HEK293T (cell line): Measurements from ENCODE around the gene CFAP410.

ENCODE experiments used
- CTCF ChIA-PET: fragments of 350-600 bp; formaldehyde crosslinking; extraction: SDS; loops from one replicate; lab custom pipeline; 2021; ENCODE audit warnings: antibody characterized with exemption, inconsistent platforms; lab: Yijun Ruan, JAX
- POLR2A ChIA-PET: fragments of 350-600 bp; formaldehyde crosslinking; extraction: SDS; loops from one replicate; lab custom pipeline; 2020; ENCODE audit warnings: antibody characterized with exemption, inconsistent platforms; lab: Yijun Ruan, JAX
- DNase-seq: peaks from one replicate; pipeline ENCODE4 v3.0.0; 2012; ENCODE audit warnings: mixed read lengths; ENCODE audit errors: extremely low spot score
- ARNT ChIP-seq: fragments of 450-650 bp; IDR thresholded peaks from 2 replicates; pipeline ENCODE4 v1.6.1; 2017; ENCODE audit warnings: mild to moderate bottlenecking
- BHLHE40 ChIP-seq: fragments of 450-650 bp; IDR thresholded peaks from 2 replicates; pipeline ENCODE4 v1.6.1; 2016; ENCODE audit warnings: mild to moderate bottlenecking, moderate library complexity, borderline replicate concordance
- CTBP1 ChIP-seq: fragments of 450-650 bp; IDR thresholded peaks from 2 replicates; pipeline ENCODE4 v1.6.1; 2016; ENCODE audit warnings: borderline replicate concordance
- ELF4 ChIP-seq: fragments of 450-650 bp; IDR thresholded peaks from 2 replicates; pipeline ENCODE4 v1.6.1; 2017; ENCODE audit warnings: antibody characterized with exemption
- FOXA1 ChIP-seq: fragments of 450-650 bp; IDR thresholded peaks from 2 replicates; pipeline ENCODE4 v1.6.1; 2016; ENCODE audit warnings: mild to moderate bottlenecking
- FOXK2 ChIP-seq: fragments of 450-650 bp; IDR thresholded peaks from 2 replicates; pipeline ENCODE4 v1.6.1; 2016; ENCODE audit warnings: mild to moderate bottlenecking
- FOXM1 ChIP-seq: fragments of 450-650 bp; IDR thresholded peaks from 2 replicates; pipeline ENCODE4 v1.6.1; 2017; ENCODE audit warnings: mild to moderate bottlenecking, borderline replicate concordance
- HDGF ChIP-seq: fragments of 450-650 bp; IDR thresholded peaks from 2 replicates; pipeline ENCODE4 v1.6.1; 2017; ENCODE audit warnings: antibody characterized with exemption, borderline replicate concordance
- L3MBTL2 ChIP-seq: fragments of 450-650 bp; conservative IDR thresholded peaks from 2 replicates; pipeline ENCODE4 v1.6.1; 2016; ENCODE audit warnings: mild to moderate bottlenecking
- LEF1 ChIP-seq: fragments of 450-650 bp; IDR thresholded peaks from 2 replicates; pipeline ENCODE4 v1.6.1; 2017; ENCODE audit warnings: mild to moderate bottlenecking, borderline replicate concordance
- NFRKB ChIP-seq: fragments of 450-650 bp; IDR thresholded peaks from 2 replicates; pipeline ENCODE4 v1.6.1; 2016; ENCODE audit warnings: mild to moderate bottlenecking, moderate library complexity
- SP1 ChIP-seq: fragments of 450-650 bp; IDR thresholded peaks from 2 replicates; pipeline ENCODE4 v1.6.1; 2017
- SUZ12 ChIP-seq: fragments of 450-650 bp; IDR thresholded peaks from 2 replicates; pipeline ENCODE4 v1.6.1; 2016; ENCODE audit warnings: mild to moderate bottlenecking
- TARDBP ChIP-seq: fragments of 450-650 bp; IDR thresholded peaks from 2 replicates; pipeline ENCODE4 v1.6.1; 2016
- ZNF384 ChIP-seq: fragments of 450-650 bp; IDR thresholded peaks from 2 replicates; pipeline ENCODE4 v1.6.1; 2016
- TF ChIP-seq, protein P1 (sequence below): fragments of 450-650 bp; IDR thresholded peaks from 2 replicates; pipeline ENCODE4 v1.6.1; 2016

CFAP410 gene

DNA sequence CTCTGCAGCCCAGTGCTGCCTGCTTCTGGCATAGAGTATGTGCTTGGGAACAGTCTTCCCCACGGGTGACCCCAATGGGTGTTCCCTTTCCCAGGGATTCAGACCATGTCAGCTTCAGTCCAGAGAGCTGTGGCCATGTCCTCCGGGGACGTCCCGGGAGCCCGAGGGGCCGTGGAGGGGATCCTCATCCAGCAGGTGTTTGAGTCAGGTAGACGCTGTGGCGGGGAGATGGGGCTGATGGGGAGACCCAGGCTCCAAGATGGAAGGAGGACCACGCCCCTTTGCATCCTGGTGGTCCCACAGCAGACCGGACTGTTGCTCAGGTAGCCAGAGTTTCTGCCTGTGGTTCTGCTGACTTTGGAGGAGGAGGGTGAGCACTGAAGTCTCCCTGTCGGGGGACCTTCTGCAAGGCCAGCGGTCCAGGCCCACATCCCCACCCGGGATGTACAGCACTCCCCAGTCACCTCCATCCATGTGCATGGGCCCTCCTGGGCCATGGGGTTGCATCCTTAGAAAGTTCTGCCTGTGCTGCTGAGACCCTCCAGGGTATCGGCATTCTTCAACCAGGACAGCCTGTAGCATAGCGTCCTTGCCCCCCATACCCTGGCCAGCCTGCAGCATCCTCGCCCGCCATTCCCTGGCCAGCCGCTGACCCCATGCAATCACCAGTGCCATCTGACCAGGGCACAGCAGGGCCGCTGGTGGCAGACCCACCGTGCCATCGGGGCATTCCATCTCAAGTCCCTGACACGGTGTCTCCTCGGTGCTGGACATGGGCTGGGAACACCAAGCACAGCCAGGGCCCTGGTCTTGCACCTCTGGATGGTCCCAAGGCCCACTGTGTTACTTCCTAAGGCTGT is 50.7 kb downstream of the CFAP410 start:
- no peak for DNase-seq
- no peak for TF ChIP-seq BHLHE40
- TF ChIP-seq FOXM1 = no peak
- TF ChIP-seq, protein P1, sequence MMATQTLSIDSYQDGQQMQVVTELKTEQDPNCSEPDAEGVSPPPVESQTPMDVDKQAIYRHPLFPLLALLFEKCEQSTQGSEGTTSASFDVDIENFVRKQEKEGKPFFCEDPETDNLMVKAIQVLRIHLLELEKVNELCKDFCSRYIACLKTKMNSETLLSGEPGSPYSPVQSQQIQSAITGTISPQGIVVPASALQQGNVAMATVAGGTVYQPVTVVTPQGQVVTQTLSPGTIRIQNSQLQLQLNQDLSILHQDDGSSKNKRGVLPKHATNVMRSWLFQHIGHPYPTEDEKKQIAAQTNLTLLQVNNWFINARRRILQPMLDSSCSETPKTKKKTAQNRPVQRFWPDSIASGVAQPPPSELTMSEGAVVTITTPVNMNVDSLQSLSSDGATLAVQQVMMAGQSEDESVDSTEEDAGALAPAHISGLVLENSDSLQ = no peak
- no peak for TF ChIP-seq ZNF384
- no peak for TF ChIP-seq LEF1
- TF ChIP-seq L3MBTL2 = no peak
- TF ChIP-seq NFRKB = no peak
- TF ChIP-seq TARDBP = no peak
- TF ChIP-seq SUZ12 = no peak
- no peak for TF ChIP-seq ARNT
- no peak for TF ChIP-seq ELF4
- no peak for TF ChIP-seq FOXK2
- TF ChIP-seq SP1 = no peak
- TF ChIP-seq CTBP1 = no peak
- no peak for TF ChIP-seq HDGF
- CTCF ChIA-PET = no interaction called here
- POLR2A ChIA-PET = no interaction called here

- no peak for DNase-seq
- POLR2A ChIA-PET = no interaction called here
- TF ChIP-seq LEF1 (no peak), HDGF (no peak), SP1 (no peak), TARDBP (no peak), L3MBTL2 (no peak), CTBP1 (no peak), FOXM1 (no peak), ZNF384 (no peak), FOXK2 (no peak)
- TF ChIP-seq, protein P1 = no peak
- CTCF ChIA-PET = no interaction called here
Measured at GRCh38 chr21:44286716-44287632, 52.2 kb downstream of the CFAP410 start.

DNA sequence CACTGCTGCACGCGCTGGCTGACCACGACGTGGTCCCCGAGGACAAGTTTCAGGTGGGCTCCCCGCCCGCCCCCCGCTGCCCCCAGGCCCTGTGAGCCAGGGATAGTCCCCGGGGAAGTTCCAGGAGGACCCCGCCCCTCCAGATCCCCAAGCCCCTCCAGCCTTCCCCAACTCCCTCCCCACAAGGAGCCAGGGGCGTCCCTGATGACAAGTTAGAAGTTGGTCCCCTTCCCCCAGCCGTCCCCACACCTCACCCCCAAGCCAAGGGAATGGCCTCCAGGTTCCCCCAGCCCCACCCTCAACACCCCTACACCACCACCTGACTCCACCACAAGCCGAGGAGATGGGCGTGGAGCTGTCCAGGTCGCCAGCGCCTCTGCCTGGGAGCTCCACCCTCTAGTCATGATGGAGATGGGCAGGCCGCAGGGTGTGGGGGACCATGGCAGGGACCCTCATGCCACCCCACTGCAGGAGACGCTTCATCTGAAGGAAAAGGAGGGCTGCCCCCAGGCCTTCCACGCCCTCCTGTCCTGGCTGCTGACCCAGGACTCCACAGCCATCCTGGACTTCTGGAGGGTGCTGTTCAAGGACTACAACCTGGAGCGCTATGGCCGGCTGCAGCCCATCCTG is 53.0 kb downstream of the CFAP410 start:
- ChIA-PET CTCF (no interaction called here), POLR2A (no interaction called here)
- no peak for DNase-seq
- no peak for TF ChIP-seq CTBP1
- no peak for TF ChIP-seq ARNT
- TF ChIP-seq FOXA1 = no peak
- TF ChIP-seq ZNF384 = no peak
- TF ChIP-seq, protein P1 = no peak
- no peak for TF ChIP-seq NFRKB
- no peak for TF ChIP-seq LEF1
- no peak for TF ChIP-seq ELF4

DNA sequence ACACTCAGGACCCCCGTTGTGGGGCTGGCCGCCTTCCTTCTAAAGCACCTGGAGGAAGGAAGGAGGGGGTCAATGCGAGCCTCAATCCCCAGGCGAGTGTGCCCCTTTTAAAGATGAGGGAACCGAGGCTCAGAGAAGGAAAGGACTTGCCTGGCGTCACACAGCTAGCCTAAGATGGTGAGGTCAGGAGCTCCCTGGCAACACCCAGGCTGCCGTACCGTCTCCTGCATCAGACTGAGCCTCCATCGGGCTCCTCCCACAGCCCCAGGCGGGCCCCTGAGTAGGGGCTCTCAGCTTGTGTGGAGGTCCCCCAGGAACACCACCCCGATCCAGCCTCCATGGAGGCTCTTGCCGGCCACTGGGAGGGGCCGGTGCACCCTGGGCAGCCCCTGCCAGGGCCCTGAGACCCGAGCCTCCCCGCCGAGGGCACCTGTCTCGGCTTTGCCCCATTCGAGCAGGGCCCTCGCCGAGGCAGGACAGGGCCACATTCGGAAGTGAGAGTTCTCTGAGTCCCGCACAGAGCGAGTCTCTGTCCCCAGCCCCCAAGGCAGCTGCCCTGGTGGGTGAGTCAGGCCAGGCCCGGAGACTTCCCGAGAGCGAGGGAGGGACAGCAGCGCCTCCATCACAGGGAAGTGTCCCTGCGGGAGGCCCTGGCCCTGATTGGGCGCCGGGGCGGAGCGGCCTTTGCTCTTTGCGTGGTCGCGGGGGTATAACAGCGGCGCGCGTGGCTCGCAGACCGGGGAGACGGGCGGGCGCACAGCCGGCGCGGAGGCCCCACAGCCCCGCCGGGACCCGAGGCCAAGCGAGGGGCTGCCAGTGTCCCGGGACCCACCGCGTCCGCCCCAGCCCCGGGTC is 53.8 kb downstream of the CFAP410 start, which contains the start of gene AIRE:
Gene AIRE (plus strand): TSS at position 739 of the 855 bp plus-strand sequence. CDS start 131 bp downstream, outside the sequence.
- DNase-seq = no peak
- ChIA-PET POLR2A (no interaction called here), CTCF (no interaction called here)
- TF ChIP-seq NFRKB = no peak
- no peak for TF ChIP-seq ELF4
- no peak for TF ChIP-seq HDGF
- TF ChIP-seq BHLHE40 = no peak
- TF ChIP-seq FOXK2 = no peak
- no peak for TF ChIP-seq ZNF384
- TF ChIP-seq FOXA1 = no peak
- no peak for TF ChIP-seq TARDBP
- TF ChIP-seq, protein P1 = no peak
- TF ChIP-seq LEF1 = no peak
- TF ChIP-seq SP1 = no peak
- no peak for TF ChIP-seq ARNT
- TF ChIP-seq L3MBTL2 = no peak
